Stimulated activated CD8-positive, alpha-beta memory T cell treated with anti-CD3 and anti-CD28 coated beads, Interleukin-7, amount 100 ng/mL, for 24 hours (primary cell): ENCODE data around the gene PPP1R9B.

ENCODE experiments used
- DNase-seq: peaks from one replicate; pipeline ENCODE4 v3.0.0-alpha.2; 2020; ENCODE audit warnings: low read depth

Gene PPP1R9B

DNA sequence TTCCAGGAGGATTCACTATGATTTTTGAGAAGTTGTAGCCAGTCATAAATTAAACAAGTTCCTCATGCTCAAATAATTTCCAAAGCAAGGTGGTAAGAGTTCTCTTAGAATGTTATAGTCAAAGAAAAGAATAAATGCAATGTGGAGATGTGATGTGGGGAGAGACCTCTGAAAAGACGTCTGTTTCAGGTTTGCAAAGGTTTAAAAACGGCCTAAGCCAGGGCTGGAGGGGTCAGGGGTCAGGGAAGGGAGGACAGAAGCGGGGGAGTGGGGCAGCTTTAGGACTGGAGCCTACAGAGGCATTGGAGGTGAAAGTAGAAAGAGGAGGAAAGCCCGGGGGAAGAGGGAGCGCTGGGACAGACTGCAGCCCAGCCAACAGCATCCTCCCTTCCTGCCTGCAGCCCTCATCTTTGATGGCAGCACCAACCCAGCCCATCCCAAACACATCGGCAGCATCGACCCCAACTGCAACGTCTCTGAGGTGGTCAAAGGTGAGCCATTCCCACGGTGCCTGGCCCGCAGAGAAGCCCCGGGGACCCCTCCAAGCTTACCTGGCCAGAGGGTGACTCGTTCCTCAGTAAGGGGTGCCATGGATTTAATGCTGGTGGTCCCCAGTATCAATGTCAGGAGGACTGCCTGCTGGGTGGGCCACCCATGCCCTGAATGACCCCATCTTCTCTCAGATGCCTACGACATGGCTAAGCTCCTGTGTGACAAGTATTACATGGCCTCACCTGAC, 43.9 kb downstream of the PPP1R9B start:
- no peak for DNase-seq

- DNase-seq = no peak
Measured at GRCh38 chr17:50105811-50106210, 44.7 kb downstream of the PPP1R9B start.

DNA sequence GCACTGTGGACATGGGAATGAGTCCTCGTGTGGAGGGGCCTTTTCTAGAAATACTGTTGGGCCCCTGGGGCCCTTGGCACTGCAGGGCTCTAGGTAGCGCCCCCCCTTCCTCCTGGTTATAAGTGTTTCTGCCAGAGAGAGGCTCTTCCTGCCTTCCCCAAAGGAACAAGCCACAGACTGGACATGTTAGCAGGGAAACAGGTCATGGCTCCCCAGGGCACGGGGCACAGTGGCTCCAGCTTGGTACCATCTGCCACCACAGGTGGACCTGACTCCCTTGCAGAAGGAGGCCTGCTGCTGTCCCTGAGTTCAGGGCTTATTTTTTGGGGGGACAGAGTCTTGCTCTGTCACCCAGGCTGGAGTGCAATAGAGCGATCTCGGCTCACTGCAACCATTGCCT, 46.5 kb downstream of the PPP1R9B start:
- DNase-seq = no peak

DNA sequence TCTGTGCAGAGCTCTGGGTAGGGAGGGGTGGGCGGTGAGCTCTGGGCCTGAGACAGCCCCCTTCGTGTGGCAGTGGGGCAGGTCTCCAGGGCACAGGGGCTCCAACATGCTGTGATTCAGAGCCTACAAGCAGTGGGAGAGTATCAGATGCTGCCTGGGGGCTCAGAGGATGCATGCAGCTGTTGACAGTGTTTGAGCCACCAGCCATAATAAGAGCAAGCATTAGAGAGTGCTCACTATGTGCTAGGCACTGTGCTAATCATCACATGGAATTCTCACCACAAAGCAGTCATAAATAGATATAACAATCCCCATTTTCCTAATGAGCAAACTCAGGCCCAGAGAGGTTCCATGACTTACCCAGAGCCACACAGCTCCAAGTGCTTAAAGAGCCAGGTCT, 47.2 kb downstream of the PPP1R9B start:
- no peak for DNase-seq

GRCh38 chr17:50102164-50102991, 48.1 kb downstream of the PPP1R9B start:
- DNase-seq = no peak

DNA sequence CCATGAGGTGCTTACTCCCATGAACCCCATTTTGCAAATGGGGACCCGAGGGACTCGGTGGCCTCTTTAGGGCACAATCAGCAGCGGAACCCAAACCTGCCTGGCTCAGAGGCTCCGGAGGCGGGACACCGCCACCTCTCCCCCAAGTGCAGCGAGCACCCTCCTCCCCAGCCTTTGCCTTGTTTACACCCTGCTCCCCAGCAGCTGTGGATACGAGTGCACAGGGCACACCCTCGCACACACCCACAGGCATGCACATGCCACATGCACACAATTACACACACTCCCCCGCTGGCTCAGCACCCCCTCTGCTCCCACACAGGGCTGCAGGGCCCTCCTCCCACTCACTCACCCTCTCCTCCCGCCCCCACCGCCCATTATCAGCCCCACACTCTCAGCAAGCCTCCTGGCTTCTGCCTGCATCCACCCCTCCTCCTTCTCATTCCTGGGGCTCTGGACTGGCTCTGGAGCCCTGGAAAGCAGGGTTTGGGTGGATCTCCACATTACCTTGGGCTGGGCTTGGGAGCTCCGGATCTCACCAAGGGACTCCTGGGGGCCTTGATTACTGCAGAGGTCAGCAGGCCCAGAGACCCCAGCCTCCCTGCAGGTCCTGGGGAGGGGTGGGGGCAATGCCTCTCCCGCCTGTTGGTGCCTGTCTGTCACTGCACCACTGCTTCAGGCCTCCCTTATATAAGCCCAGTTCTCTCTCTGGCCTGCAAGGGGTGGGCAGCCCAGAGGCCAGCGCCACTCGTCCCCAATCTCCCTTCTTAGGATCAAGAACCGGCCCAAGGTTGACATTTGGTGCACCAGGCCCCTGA, 48.9 kb downstream of the PPP1R9B start:
- no peak for DNase-seq

- no peak for DNase-seq
Measured at GRCh38 chr17:50100921-50101345, 49.5 kb downstream of the PPP1R9B start.

- DNase-seq = no peak
Measured at GRCh38 chr17:50100480-50100883, 50.0 kb downstream of the PPP1R9B start.

- DNase-seq = no peak
Measured at GRCh38 chr17:50099003-50099402, 51.5 kb downstream of the PPP1R9B start.

DNA sequence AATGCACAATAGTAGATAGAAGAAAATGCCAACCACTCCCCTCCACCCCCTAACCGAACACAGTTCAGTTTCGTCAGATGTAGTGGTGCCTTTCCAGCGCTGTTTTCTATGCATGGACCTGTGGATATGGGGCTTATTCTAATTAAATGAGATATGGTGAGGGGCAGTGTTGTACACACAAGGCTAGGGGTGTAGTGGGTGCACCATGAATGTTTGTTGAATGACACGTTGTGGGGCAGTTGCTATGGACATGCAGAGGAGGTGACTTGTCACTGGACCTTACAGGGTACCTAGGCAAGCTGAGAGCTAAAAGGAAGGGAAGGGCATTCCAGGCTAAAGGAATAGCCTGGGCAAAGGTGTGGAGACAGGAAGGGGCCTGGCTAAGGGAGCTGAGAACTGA, 51.9 kb downstream of the PPP1R9B start:
- no peak for DNase-seq

DNA sequence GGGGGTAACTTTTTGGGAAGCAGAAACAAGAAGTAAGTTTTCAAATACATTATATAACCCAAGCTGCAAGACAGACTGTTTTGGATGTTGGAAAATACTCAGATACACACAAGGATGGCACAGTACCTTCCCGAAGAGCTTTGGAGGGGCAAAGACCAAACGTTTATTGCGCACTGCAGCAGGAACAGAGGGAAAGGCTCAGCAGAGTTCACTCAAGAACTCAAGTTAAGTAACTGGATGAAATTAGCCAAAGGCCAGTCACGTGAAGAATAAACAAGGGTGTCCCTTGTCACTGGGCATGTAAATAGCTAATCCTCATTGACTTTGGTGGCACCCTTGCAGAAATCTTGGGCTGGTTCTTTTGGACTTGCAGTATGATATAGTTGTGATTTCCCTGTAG, 52.6 kb downstream of the PPP1R9B start:
- DNase-seq = no peak

DNA sequence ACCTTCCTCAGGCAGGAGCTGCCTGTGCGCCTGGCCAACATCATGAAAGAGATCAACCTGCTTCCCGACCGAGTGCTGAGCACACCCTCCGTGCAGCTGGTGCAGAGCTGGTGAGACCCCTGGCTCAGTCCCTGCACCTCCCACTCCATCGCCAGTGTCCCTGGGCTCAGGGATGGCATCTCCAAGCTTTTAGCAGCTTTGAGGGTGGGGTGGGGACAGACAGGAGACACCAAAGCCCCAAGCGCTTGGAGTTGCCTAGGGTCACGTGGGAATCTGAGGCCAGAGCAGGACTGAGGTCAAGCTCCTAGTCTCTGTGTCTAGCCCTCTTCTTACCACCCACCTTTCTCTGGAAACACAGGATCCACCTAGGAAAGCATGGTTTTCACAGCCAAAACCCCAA, 53.0 kb downstream of the PPP1R9B start:
- DNase-seq = no peak

- DNase-seq = no peak
Measured at GRCh38 chr17:50096758-50097157, 53.7 kb downstream of the PPP1R9B start.

DNA sequence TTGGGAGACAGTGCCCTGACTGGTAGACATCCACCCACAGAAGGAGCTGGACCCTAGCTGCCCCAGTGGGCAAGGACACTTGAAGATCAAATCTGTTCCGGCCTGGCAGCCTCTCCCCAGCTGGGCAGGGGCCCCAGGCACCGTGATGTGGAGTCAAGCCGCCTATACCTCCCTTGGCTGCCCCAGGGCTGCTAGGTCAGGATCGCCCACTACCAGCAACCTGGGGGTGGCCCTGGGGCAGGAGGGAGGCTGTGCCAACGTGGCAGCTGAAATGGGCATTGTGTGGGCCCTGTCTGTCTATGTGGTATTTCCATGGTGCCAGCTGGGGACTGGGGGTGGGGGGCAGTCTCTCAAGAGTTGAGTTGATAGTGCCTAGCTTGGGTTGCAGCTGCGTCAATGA, 54.4 kb downstream of the PPP1R9B start:
- DNase-seq = no peak

GRCh38 chr17:50095626-50096037, 54.8 kb downstream of the PPP1R9B start:
- DNase-seq = no peak

- DNase-seq = peak; percentile 86
Measured at GRCh38 chr17:50094753-50095619, 55.5 kb downstream of the PPP1R9B start, which contains the start of gene PDK2. PDK2 (plus strand) TSS chr17:50095351; CDS start chr17:50095436, 85 bp downstream.

DNA sequence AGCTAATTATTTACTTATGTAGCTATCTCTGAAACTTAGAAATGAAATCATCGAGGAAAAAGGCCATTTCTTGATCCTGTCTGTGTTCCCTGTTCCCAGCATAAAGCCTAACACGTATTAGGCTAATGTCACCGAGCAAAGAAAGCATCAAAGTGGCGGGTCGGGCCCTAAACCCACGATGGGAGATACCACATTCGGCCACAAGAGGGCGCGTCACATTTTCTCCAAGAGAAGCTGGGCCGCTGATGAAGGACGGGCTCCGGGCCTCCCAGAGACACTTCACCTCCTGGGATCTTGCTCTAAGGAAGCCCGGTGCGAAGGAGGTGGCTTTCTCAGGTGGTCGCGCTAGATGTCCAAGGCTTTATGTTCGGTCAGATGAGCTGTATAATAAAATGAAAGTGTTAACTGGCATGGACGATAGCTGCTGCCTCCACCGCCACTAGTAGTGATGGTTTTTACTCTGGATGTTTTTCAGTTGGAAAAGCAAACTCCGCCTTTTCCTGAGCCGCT, 56.2 kb downstream of the PPP1R9B start:
- DNase-seq = peak; percentile 88

- no peak for DNase-seq
Measured at GRCh38 chr17:50093807-50094206, 56.7 kb downstream of the PPP1R9B start.

DNA sequence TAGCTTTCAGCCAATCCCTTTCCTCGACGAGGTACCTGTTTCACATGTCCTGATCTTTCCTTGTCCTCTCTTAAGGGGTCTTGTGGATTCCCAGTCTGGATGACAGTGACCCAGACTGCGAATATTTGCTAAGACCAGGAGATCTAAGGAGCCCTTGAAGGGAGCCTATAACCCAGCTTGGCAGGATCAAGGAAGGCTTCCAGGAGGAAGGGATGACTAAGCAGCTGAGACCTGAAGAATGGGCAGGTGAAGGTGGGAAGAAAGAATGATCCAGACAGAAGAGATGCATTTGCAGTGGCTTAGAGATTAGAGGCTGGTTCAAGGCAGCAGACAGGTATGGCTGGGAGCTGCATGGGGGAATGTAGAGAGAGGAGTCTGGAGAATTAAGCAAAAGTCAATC, 57.2 kb downstream of the PPP1R9B start:
- no peak for DNase-seq

GRCh38 chr17:50091918-50092285, 58.6 kb downstream of the PPP1R9B start:
- no peak for DNase-seq
